OCI-LY1 (cell line): ENCODE results near the gene MYZAP.
A peak's percentile ranks its signal among the peaks of the same experiment; 100 is the strongest.

Experiments
- H2AFZ ChIP-seq: fragments of 200-600 bp; sonication (generic), shearing (Covaris generic); 2 replicates; pipeline ENCODE4 v1.6.0; 2014; ENCODE audit warnings: antibody characterized with exemption, mild to moderate bottlenecking, low read length
- H3F3A ChIP-seq: fragments of 200-600 bp; sonication (generic), shearing (Covaris generic); 2 replicates; pipeline ENCODE4 v1.6.0; 2014; ENCODE audit warnings: mild to moderate bottlenecking, antibody characterized with exemption, low read length, moderate library complexity; ENCODE audit not compliant: insufficient read depth
- H3K27ac ChIP-seq: fragments of 200-600 bp; sonication (generic); 2 replicates; pipeline ENCODE4 v1.5.1; 2014; ENCODE audit warnings: low read length, mixed run types, mild to moderate bottlenecking, low read depth; ENCODE audit not compliant: poor library complexity, severe bottlenecking
- H3K27me3 ChIP-seq: fragments of 200-600 bp; sonication (generic); 2 replicates; pipeline ENCODE4 v1.6.0; 2014; ENCODE audit warnings: antibody characterized with exemption, mild to moderate bottlenecking, low read length, moderate library complexity; ENCODE audit not compliant: insufficient read depth
- H3K36me3 ChIP-seq: fragments of 200-600 bp; sonication (generic); 2 replicates; pipeline ENCODE4 v1.6.1; 2014; ENCODE audit warnings: mild to moderate bottlenecking, antibody characterized with exemption, low read length, moderate library complexity, mixed read lengths; ENCODE audit not compliant: insufficient read depth
- H3K4me1 ChIP-seq: fragments of 200-600 bp; sonication (generic); 2 replicates; pipeline ENCODE4 v1.5.1; 2014; ENCODE audit warnings: mild to moderate bottlenecking, low read length, moderate library complexity; ENCODE audit not compliant: insufficient read depth, severe bottlenecking
- H3K4me2 ChIP-seq: fragments of 200-600 bp; sonication (generic), shearing (Covaris generic); 2 replicates; pipeline ENCODE4 v1.6.1; 2014; ENCODE audit warnings: low read length
- H3K4me3 ChIP-seq: fragments of 200-600 bp; sonication (generic); 2 replicates; pipeline ENCODE4 v1.5.1; 2014; ENCODE audit warnings: low read length, low read depth, mild to moderate bottlenecking, mixed read lengths; ENCODE audit not compliant: poor library complexity, severe bottlenecking
- H3K79me2 ChIP-seq: fragments of 200-600 bp; shearing (Covaris generic); 2 replicates; pipeline ENCODE4 v1.6.1; 2016; ENCODE audit warnings: mixed run types, low read length, mixed read lengths; ENCODE audit not compliant: insufficient read depth
- H3K9ac ChIP-seq: fragments of 200-600 bp; sonication (generic), shearing (Covaris generic); 2 replicates; pipeline ENCODE4 v1.6.1; 2014; ENCODE audit warnings: mild to moderate bottlenecking, low read length, mixed read lengths
- H3K9me2 ChIP-seq: fragments of 200-600 bp; sonication (generic), shearing (Covaris generic); 2 replicates; pipeline ENCODE4 v1.6.1; 2014; ENCODE audit warnings: low read depth, mild to moderate bottlenecking, low read length, mixed read lengths
- H3K9me3 ChIP-seq: fragments of 200-600 bp; shearing (Covaris generic); 2 replicates; pipeline ENCODE4 v1.6.1; 2014; ENCODE audit warnings: low read length, mixed read lengths
- H4K20me1 ChIP-seq: fragments of 200-600 bp; sonication (generic), shearing (Covaris generic); 2 replicates; pipeline ENCODE4 v1.6.0; 2016; ENCODE audit warnings: mild to moderate bottlenecking, low read length; ENCODE audit not compliant: insufficient read depth
- EZH2 ChIP-seq: fragments of 200-600 bp; sonication (generic), shearing (Covaris generic); IDR thresholded peaks from 2 replicates; pipeline ENCODE4 v1.8.0; 2017; ENCODE audit warnings: borderline replicate concordance, mixed run types, mild to moderate bottlenecking, antibody characterized with exemption, low read length, moderate library complexity, mixed read lengths
- TF ChIP-seq, protein P1 (sequence below): fragments of 200-600 bp; sonication (generic), shearing (Covaris generic); IDR thresholded peaks from 2 replicates; pipeline ENCODE4 v1.5.1; 2017; ENCODE audit warnings: mild to moderate bottlenecking, antibody characterized with exemption, low read length, moderate library complexity, mixed read lengths

MYZAP gene

DNA sequence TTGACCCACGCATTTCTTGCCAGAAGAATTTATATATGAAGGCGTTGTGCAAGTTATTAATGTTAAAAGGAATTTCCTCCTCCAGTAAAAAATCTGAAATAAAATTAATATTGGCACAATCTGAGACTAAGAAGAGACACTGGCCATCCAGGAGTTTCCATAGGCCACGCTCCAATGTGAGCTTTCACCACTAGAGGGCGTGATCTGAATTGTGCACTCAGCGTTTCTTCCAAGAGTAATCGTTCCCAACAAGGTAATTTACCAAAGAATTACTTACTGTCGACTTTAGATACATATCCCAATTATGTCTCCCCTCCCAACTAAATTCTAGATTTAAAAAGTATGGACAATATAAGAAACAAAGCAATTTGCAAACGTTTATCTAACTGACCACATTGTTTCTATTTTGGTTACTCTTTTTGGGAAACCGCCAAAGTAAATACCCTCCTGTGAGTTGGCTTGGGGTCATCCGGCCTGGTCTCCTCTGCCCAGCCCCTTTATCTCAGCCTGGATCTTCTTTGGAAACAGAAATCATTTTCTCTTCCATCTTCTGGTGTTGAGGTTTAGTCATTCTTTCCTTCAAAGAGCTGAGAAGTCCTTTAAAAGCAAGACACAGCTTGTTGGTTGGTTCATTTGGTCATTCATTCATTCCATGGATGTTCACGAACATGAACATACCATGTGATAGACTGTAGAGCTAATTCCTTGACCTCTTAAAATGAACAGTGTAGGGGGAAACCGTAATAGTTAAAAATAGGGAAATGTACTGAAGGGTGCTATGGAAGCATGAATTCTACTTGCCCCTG, 141.0 kb downstream of the MYZAP start:
- H3K79me2 ChIP-seq, result no peaks in the 10 kb centered on the region
- H3K9ac ChIP-seq, result no peak overlapping the region
- H3K36me3 ChIP-seq, result no peaks in the 10 kb centered on the region
- H3K27me3 ChIP-seq, result no peaks in the 10 kb centered on the region
- H3K4me1 ChIP-seq, result no peaks in the 10 kb centered on the region
- no peak overlapping the region for H3K4me2 ChIP-seq
- H3F3A ChIP-seq, result no peaks in the 10 kb centered on the region
- H2AFZ ChIP-seq, result no peak overlapping the region
- TF ChIP-seq EZH2, result no peak
- TF ChIP-seq, protein P1, sequence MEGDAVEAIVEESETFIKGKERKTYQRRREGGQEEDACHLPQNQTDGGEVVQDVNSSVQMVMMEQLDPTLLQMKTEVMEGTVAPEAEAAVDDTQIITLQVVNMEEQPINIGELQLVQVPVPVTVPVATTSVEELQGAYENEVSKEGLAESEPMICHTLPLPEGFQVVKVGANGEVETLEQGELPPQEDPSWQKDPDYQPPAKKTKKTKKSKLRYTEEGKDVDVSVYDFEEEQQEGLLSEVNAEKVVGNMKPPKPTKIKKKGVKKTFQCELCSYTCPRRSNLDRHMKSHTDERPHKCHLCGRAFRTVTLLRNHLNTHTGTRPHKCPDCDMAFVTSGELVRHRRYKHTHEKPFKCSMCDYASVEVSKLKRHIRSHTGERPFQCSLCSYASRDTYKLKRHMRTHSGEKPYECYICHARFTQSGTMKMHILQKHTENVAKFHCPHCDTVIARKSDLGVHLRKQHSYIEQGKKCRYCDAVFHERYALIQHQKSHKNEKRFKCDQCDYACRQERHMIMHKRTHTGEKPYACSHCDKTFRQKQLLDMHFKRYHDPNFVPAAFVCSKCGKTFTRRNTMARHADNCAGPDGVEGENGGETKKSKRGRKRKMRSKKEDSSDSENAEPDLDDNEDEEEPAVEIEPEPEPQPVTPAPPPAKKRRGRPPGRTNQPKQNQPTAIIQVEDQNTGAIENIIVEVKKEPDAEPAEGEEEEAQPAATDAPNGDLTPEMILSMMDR, result peak; percentile 91
- peaks cover 3% of the 10 kb centered on the region; the same call in 1 of the 2 replicates for H3K9me3 ChIP-seq
- no peak overlapping the region for H3K27ac ChIP-seq
- H3K9me2 ChIP-seq, result no peaks in the 10 kb centered on the region
- no peaks in the 10 kb centered on the region for H4K20me1 ChIP-seq
- no peak overlapping the region for H3K4me3 ChIP-seq

- no peak for TF ChIP-seq EZH2
- TF ChIP-seq, protein P1, result no peak
- Histone ChIP-seq H2AFZ (no peak overlapping the region), H3K27me3 (no peaks in the 10 kb centered on the region), H4K20me1 (no peaks in the 10 kb centered on the region), H3K27ac (no peak overlapping the region), H3K4me2 (no peak overlapping the region), H3K4me1 (no peaks in the 10 kb centered on the region), H3K4me3 (no peak overlapping the region), H3K79me2 (no peaks in the 10 kb centered on the region), H3K36me3 (no peaks in the 10 kb centered on the region), H3K9me3 (peaks cover 3% of the 10 kb centered on the region; the same call in 1 of the 2 replicates), H3F3A (no peaks in the 10 kb centered on the region), H3K9me2 (no peaks in the 10 kb centered on the region), H3K9ac (no peak overlapping the region)
Observed at GRCh38 chr15:57734860-57735259, 143.2 kb downstream of the MYZAP start.
